Esophagus squamous epithelium (tissue), 5 donors: ENCODE measurements around the gene HAPSTR1. TPM values are rescaled to one million over a fixed set of nuclear protein-coding genes. Genes with fewer than 3 reads are reported as not detected.

Source experiments
- DNase-seq: peaks from one replicate; lab custom pipeline; 2025; lab: John Stamatoyannopoulos, UW
- H3K27ac ChIP-seq, 4 donors: fragments of 200-600 bp; sonication (generic); one replicate each; pipeline ENCODE4 v1.5.1; 2016 to 2019; ENCODE audit warnings: mild to moderate bottlenecking in 1 of 4
- H3K27me3 ChIP-seq, 4 donors: fragments of 200-600 bp; sonication (generic); 1 replicate in 3 of 4; 2 replicates in 1 of 4; pipeline versions ENCODE4 v1.5.1 to v1.6.0; 2017 to 2021; ENCODE audit warnings: antibody characterized with exemption in 1 of 4
- H3K36me3 ChIP-seq, 3 donors: fragments of 200-600 bp; sonication (generic); one replicate each; pipeline ENCODE4 v1.5.1; 2016 to 2019
- H3K4me1 ChIP-seq, 3 donors: fragments of 200-600 bp; sonication (generic); one replicate each; pipeline ENCODE4 v1.5.1; 2017 to 2019
- H3K4me3 ChIP-seq, 4 donors: fragments of 200-600 bp; sonication (generic); 1 replicate in 3 of 4; 2 replicates in 1 of 4; pipeline ENCODE4 v1.5.1; 2016 to 2019; ENCODE audit warnings: mild to moderate bottlenecking in 2 of 4, moderate library complexity in 1 of 4
- H3K9me3 ChIP-seq, 3 donors: fragments of 200-600 bp; sonication (generic); one replicate each; pipeline ENCODE4 v1.5.1; 2016 to 2019
- POLR2A ChIP-seq, 4 donors: fragments of 450-650 bp; IDR thresholded peaks; one replicate each; pipeline ENCODE4 v1.6.1; 2017; ENCODE audit warnings: antibody characterized with exemption in 4 of 4, mild to moderate bottlenecking in 4 of 4, moderate library complexity in 3 of 4
- whole genome bisulfite sequencing, 2 donors: methylation state at CpG; one replicate each; pipeline ENCODE4 v1.1.5; 2018; 5-methylcytosine and 5-hydroxymethylcytosine counted together
- intact Hi-C: fragments of 100-400 bp; cut with DNase I; formaldehyde crosslinking; loops from one replicate; pipeline ENCODE4 v1.15.0; 2022
- total RNA-seq, 4 donors: library from RNA; depleted of rRNA; stranded (reverse); fragments of >200 nt; gene quantifications; one replicate each; pipeline ENCODE4 v1.1.0, GENCODE V29; 2016
- TF ChIP-seq, protein P1 (sequence below), 6 experiments: fragments of 450-650 bp in 4 of 6; fragments of 200-600 bp in 2 of 6; sonication (generic) in 2 of 6; IDR thresholded peaks; one replicate each; pipeline ENCODE4 v1.5.1; 2016 to 2019; ENCODE audit warnings: antibody characterized with exemption in 6 of 6, mild to moderate bottlenecking in 4 of 6, moderate library complexity in 4 of 6
- donor health status: DM: yes; HTN: yes; CAD: no.

Gene HAPSTR1
- total RNA-seq, 4 donors from 2014 or later = 37.8 to 59.8 (median 47.0) TPM

DNA sequence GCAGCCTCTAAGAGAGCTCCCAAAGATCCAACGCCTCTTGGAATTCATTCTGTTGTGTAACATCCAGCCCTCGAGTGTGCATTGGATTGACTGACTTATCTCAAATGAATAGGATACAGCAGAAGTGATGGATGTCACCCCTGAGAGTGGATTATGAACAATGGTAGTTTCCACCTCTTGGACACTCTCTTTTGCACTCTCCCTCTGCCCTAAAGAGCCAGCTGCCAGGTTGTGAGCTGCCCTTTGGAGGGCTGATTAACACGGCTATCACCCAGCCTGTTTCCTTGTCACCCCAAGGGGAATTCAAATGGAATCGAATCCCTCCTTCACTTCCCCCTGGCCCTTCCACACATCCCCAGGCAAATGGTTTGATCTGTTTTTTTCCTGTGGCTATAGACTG is 21.2 kb upstream of the HAPSTR1 start:
- Histone ChIP-seq H3K4me3 (no peak overlapping the region), H3K4me1 (peaks cover 0 to 14% (median 3%) of the 10 kb centered on the region in 3 donors), H3K27ac (no peak overlapping the region), H3K36me3 (no peaks in the 10 kb centered on the region), H3K27me3 (no peaks in the 10 kb centered on the region), H3K9me3 (no peaks in the 10 kb centered on the region)
- WGBS, 2 donors = 64 to 66% methylated on average over 4 of the region's 4 CpGs
- DNase-seq = no peak
- intact Hi-C loops = no loop called here
- no peak for TF ChIP-seq POLR2A (IDR thresholded peaks at IDR 0.05)
- TF ChIP-seq, protein P1, sequence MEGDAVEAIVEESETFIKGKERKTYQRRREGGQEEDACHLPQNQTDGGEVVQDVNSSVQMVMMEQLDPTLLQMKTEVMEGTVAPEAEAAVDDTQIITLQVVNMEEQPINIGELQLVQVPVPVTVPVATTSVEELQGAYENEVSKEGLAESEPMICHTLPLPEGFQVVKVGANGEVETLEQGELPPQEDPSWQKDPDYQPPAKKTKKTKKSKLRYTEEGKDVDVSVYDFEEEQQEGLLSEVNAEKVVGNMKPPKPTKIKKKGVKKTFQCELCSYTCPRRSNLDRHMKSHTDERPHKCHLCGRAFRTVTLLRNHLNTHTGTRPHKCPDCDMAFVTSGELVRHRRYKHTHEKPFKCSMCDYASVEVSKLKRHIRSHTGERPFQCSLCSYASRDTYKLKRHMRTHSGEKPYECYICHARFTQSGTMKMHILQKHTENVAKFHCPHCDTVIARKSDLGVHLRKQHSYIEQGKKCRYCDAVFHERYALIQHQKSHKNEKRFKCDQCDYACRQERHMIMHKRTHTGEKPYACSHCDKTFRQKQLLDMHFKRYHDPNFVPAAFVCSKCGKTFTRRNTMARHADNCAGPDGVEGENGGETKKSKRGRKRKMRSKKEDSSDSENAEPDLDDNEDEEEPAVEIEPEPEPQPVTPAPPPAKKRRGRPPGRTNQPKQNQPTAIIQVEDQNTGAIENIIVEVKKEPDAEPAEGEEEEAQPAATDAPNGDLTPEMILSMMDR (IDR thresholded peaks at IDR 0.05) = no peak

DNA sequence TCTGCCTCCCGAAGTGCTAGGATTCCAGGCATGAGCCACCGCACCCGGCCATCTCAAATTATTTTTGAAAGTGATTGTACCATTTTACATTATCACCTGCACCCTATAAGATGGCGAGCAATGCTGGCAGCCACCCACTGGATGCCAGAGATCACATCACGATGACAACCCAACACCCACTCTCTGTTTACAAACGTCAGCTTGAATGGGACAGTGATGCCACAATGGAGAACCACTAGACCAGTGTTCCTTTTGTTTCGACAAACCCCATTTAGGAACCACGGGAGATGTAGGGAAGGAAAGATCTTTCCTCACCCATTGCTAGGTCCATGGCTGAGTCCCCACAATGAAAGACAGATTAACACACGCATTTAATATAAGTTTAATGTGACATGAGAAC is 20.1 kb upstream of the HAPSTR1 start:
- no peak for TF ChIP-seq POLR2A (IDR thresholded peaks at IDR 0.05)
- TF ChIP-seq, protein P1 (IDR thresholded peaks at IDR 0.05) = no peak
- H3K4me3 ChIP-seq = no peak overlapping the region
- peaks cover 0 to 14% (median 3%) of the 10 kb centered on the region in 3 donors for H3K4me1 ChIP-seq
- H3K27me3 ChIP-seq = no peaks in the 10 kb centered on the region
- no peak overlapping the region for H3K27ac ChIP-seq
- no peaks in the 10 kb centered on the region for H3K36me3 ChIP-seq
- no peaks in the 10 kb centered on the region for H3K9me3 ChIP-seq
- intact Hi-C loops = no loop called here
- no peak for DNase-seq
- 84% methylated on average over 7 to 9 of the region's 9 CpGs for WGBS, 2 donors

DNA sequence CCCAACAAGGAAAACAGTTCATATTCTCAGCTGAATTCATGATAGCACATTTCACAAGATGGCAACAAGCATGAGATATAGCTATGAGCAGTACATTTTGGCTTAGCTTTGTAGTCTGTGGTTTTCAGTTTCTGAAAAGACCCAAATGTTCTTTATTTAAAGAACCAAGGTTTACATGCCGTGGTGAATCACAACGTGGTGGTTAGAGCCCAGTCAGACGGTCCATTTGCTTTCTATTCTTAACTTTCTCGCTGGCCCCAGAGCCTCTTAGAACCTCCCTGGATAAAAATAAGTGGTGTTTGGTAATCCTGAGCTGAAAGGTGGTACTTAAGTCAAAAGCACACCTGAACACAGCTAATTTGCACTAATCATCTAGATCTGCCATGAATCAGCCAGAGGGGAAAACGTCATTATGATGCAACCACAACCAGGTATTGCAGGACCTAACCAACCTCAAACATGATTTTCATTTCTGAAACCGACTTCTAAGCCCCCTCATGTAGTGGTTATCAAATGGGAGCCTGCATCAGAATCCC is 18.6 kb upstream of the HAPSTR1 start:
- Histone ChIP-seq H3K4me1 (peaks cover 0 to 14% (median 3%) of the 10 kb centered on the region in 3 donors), H3K36me3 (no peaks in the 10 kb centered on the region), H3K9me3 (no peaks in the 10 kb centered on the region), H3K27me3 (no peaks in the 10 kb centered on the region), H3K4me3 (no peak overlapping the region), H3K27ac (peak overlapping the region in 3 of 4 donors; percentile 18 to 36 (median 30))
- DNase-seq = no peak
- intact Hi-C loops = no loop called here
- 10 to 17% methylated on average over 6 of the region's 6 CpGs for WGBS, 2 donors
- TF ChIP-seq POLR2A (IDR thresholded peaks at IDR 0.05) = no peak
- TF ChIP-seq, protein P1 (IDR thresholded peaks at IDR 0.05) = no peak

DNA sequence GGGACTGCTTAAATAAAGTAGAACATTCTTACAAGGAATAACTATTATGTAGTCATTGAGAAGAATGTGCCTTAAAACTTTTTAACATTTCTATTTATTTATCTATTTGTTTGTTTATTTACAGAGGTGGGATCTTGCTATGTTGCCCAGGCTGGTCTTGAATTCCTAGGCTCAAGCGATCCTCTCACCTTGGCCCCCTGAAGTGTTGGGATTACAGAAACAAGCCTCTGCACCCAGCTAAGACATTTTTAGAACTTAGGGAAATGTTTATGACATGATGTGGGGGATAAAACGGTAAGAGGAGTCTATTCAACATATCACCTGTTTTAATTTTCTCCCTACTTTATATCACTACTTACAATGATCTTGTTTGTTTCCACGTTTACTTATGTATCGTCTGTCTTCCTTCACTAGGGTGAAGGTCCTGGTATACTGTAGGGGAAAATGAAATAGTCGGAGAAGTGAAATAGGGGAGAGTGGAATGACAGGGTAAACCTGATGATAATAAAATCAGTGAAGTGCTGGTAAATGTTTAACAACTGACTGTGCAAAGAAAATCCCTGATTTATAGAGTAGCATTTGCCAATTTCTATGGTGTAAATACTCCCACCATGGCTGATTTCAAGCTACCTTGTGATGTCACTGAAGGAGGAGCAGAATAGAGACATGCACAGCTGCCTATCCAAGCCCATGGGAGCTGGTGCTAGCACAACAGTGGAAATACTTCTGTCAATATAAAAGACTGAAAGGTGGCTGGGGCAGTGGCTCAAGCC is 16.0 kb upstream of the HAPSTR1 start:
- H3K9me3 ChIP-seq = peaks cover 0 to 4% (median 0%) of the 10 kb centered on the region in 3 donors
- no peaks in the 10 kb centered on the region for H3K27me3 ChIP-seq
- DNase-seq = no peak
- no peak overlapping the region for H3K4me3 ChIP-seq
- TF ChIP-seq POLR2A (IDR thresholded peaks at IDR 0.05) = no peak
- TF ChIP-seq, protein P1 (IDR thresholded peaks at IDR 0.05) = no peak
- H3K27ac ChIP-seq = no peak overlapping the region
- H3K36me3 ChIP-seq = no peaks in the 10 kb centered on the region
- peaks cover 0 to 14% (median 0%) of the 10 kb centered on the region in 3 donors for H3K4me1 ChIP-seq
- 72 to 77% methylated on average over 5 of the region's 5 CpGs for WGBS, 2 donors
- intact Hi-C loops = no loop called here
